ENCODE measurements around the gene C2orf68.

GRCh38 chr2:85561280-85562212 is 50.3 kb downstream of the C2orf68 start, which contains the start of gene GGCX:
- no peak for TF ChIP-seq CTCF (IDR thresholded peaks at IDR 0.05)
- TF ChIP-seq SIN3A (IDR thresholded peaks at IDR 0.05; ENCODE audit: borderline replicate concordance, insufficient read depth, low read depth, low read length): 0 out of 2 replicates have a peak, but pooled peaks have one; percentile 44
- no peak for TF ChIP-seq TCF7L2 (IDR thresholded peaks at IDR 0.05; ENCODE audit: low read depth, low read length)

Measured in Panc1 (cell line).